Parathyroid adenoma (tissue), 2 donors: ENCODE data around the gene CA14.
A peak's percentile ranks its signal among the peaks of the same experiment; 100 is the strongest.

Experiments
- H2AFZ ChIP-seq: fragments of 300-600 bp; sonication (generic); one replicate; pipeline ENCODE4 v1.7.0; 2017; ENCODE audit warnings: antibody characterized with exemption, mild to moderate bottlenecking
- H3K27ac ChIP-seq: fragments of 300-600 bp; sonication (generic); one replicate; pipeline ENCODE4 v1.7.0; 2017
- H3K27me3 ChIP-seq: fragments of 300-600 bp; sonication (generic); one replicate; pipeline ENCODE4 v1.7.0; 2017; ENCODE audit warnings: low read length; ENCODE audit not compliant: control insufficient read depth, insufficient read depth
- H3K36me3 ChIP-seq: fragments of 300-600 bp; sonication (generic); one replicate; pipeline ENCODE4 v1.7.0; 2017; ENCODE audit warnings: low read length; ENCODE audit not compliant: control insufficient read depth, insufficient read depth
- H3K4me1 ChIP-seq: fragments of 300-600 bp; sonication (generic); one replicate; pipeline ENCODE4 v1.7.0; 2017; ENCODE audit warnings: control low read depth
- H3K4me2 ChIP-seq: fragments of 300-600 bp; sonication (generic); one replicate; pipeline ENCODE4 v1.7.0; 2017; ENCODE audit warnings: low read length
- H3K4me3 ChIP-seq: fragments of 300-600 bp; sonication (generic); one replicate; pipeline ENCODE4 v1.7.0; 2017; ENCODE audit warnings: low read depth, low read length
- H3K79me2 ChIP-seq: fragments of 300-600 bp; sonication (generic); one replicate; pipeline ENCODE4 v1.7.0; 2017; ENCODE audit warnings: control low read depth
- H3K9ac ChIP-seq: fragments of 300-600 bp; sonication (generic); one replicate; pipeline ENCODE4 v1.7.0; 2017; ENCODE audit warnings: mild to moderate bottlenecking
- H3K9me3 ChIP-seq: fragments of 300-600 bp; sonication (generic); one replicate; pipeline ENCODE4 v1.7.0; 2017; ENCODE audit warnings: low read length; ENCODE audit not compliant: control insufficient read depth
- CTCF ChIP-seq: fragments of 300-600 bp; sonication (generic); IDR thresholded peaks from one replicate; pipeline ENCODE4 v1.7.0; 2017; ENCODE audit warnings: antibody characterized with exemption, mild to moderate bottlenecking
- donor health status: primary hyperparathyroidism.

Gene CA14

GRCh38 chr1:150259758-150260669, 2.4 kb downstream of the CA14 start:
- Histone ChIP-seq H3K36me3 (no peaks in the 10 kb centered on the region), H3K27ac (peak overlapping the region; percentile 75), H3K4me1 (peaks cover 6% of the 10 kb centered on the region), H3K79me2 (no peaks in the 10 kb centered on the region), H3K4me2 (peak overlapping the region; percentile 64), H3K4me3 (peak overlapping the region; percentile 19), H2AFZ (peak overlapping the region; percentile 48), H3K9ac (no peak overlapping the region), H3K9me3 (no peaks in the 10 kb centered on the region), H3K27me3 (no peaks in the 10 kb centered on the region)
- no peak for TF ChIP-seq CTCF

- Histone ChIP-seq H3K9ac (no peak overlapping the region), H3K4me2 (no peak overlapping the region), H3K36me3 (no peaks in the 10 kb centered on the region), H2AFZ (no peak overlapping the region), H3K4me1 (peaks cover 3% of the 10 kb centered on the region), H3K4me3 (no peak overlapping the region), H3K27ac (no peak overlapping the region), H3K79me2 (no peaks in the 10 kb centered on the region), H3K9me3 (no peaks in the 10 kb centered on the region), H3K27me3 (no peaks in the 10 kb centered on the region)
- TF ChIP-seq CTCF, result no peak
These were observed 3.8 kb downstream of the CA14 start for GRCh38 chr1:150261367-150261766.

- Histone ChIP-seq H3K79me2 (peaks cover 2% of the 10 kb centered on the region), H3K9ac (no peak overlapping the region), H2AFZ (no peak overlapping the region), H3K4me1 (peaks cover 6% of the 10 kb centered on the region), H3K36me3 (no peaks in the 10 kb centered on the region), H3K27ac (no peak overlapping the region), H3K4me3 (no peak overlapping the region), H3K27me3 (no peaks in the 10 kb centered on the region), H3K4me2 (no peak overlapping the region), H3K9me3 (no peaks in the 10 kb centered on the region)
- no peak for TF ChIP-seq CTCF
These were observed 5.1 kb downstream of the CA14 start for GRCh38 chr1:150262388-150263320.

GRCh38 chr1:150263549-150263948, 6.0 kb downstream of the CA14 start:
- H3K79me2 ChIP-seq, result peaks cover 10% of the 10 kb centered on the region
- H3K4me2 ChIP-seq, result no peak overlapping the region
- H3K4me3 ChIP-seq, result no peak overlapping the region
- no peak overlapping the region for H3K9ac ChIP-seq
- TF ChIP-seq CTCF, result no peak
- no peak overlapping the region for H3K27ac ChIP-seq
- H3K27me3 ChIP-seq, result no peaks in the 10 kb centered on the region
- H3K4me1 ChIP-seq, result peaks cover 6% of the 10 kb centered on the region
- no peak overlapping the region for H2AFZ ChIP-seq
- H3K9me3 ChIP-seq, result no peaks in the 10 kb centered on the region
- no peaks in the 10 kb centered on the region for H3K36me3 ChIP-seq
